ENCODE results near the gene CYP3A5. TPM values are rescaled to one million over a fixed set of nuclear protein-coding genes. Genes with fewer than 3 reads are reported as not detected.
A peak's percentile ranks its signal among the peaks of the same experiment; 100 is the strongest.

CYP3A5 gene
- total RNA-seq, 1 donor from 2014 or later, result 15.1 TPM

GRCh38 chr7:99685129-99685758 lies 5.4 kb upstream of the CYP3A5 start:
- no peak for DNase-seq
- Histone ChIP-seq H3K9me3 (no peaks in the 10 kb centered on the region), H3K27me3 (no peaks in the 10 kb centered on the region), H3K4me1 (no peaks in the 10 kb centered on the region), H3K36me3 (no peaks in the 10 kb centered on the region), H3K27ac (no peak overlapping the region), H3K4me3 (no peak overlapping the region)
- intact Hi-C loops (cut with DNase I), result no loop called here
- no peak for TF ChIP-seq CTCF (IDR thresholded peaks at IDR 0.05)
- no peak for ATAC-seq

DNA sequence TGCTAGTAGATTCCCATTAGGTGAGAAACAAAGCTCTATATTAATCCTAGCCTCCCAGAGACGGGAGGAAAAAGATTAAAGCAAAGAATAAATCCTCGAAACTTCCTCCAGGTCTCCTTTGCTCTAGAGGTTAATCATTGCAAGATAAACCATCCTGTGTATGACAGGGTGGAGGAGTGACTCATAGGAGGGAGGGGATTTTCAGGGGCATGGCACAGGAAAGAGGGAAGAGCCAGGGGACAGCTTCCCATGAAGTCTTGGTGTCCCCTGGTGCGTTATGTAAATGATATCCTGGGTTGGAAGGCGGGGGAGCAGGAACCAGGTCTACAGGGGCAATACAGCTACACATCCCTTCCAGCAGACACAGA lies 780 bp downstream of the CYP3A5 start:
- H3K4me3 ChIP-seq, result peak overlapping the region; percentile 40
- no peaks in the 10 kb centered on the region for H3K9me3 ChIP-seq
- DNase-seq (no peak), ATAC-seq (peak; percentile 66)
- no peaks in the 10 kb centered on the region for H3K27me3 ChIP-seq
- TF ChIP-seq CTCF (IDR thresholded peaks at IDR 0.05), result no peak
- no peaks in the 10 kb centered on the region for H3K36me3 ChIP-seq
- H3K4me1 ChIP-seq, result no peaks in the 10 kb centered on the region
- intact Hi-C loops (cut with DNase I), result no loop called here
- H3K27ac ChIP-seq, result no peak overlapping the region

DNA sequence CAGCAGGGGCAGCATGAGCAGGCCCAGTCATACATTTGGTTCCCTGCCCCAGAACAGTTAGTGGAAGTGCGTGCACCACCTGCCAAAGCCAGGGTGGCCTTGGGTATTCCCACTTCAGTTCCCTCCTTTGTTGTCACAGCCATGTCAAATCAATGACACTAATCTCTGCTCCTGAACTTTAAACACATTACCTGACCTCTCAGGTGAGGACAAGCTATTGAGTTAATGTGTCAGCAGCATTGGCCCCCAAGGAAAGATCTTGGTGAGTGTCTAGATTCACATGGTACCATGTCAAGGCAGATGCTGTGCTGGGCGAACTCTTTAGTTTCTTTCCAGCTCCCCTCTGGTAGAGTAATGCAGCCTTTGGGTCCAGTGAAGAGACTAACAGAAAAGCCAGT lies 2.1 kb downstream of the CYP3A5 start:
- DNase-seq (no peak), ATAC-seq (no peak)
- intact Hi-C loops (cut with DNase I), result no loop called here
- Histone ChIP-seq H3K36me3 (peaks cover 6% of the 10 kb centered on the region), H3K4me3 (no peak overlapping the region), H3K27ac (no peak overlapping the region), H3K4me1 (no peaks in the 10 kb centered on the region), H3K27me3 (no peaks in the 10 kb centered on the region), H3K9me3 (no peaks in the 10 kb centered on the region)
- no peak for TF ChIP-seq CTCF (IDR thresholded peaks at IDR 0.05)

DNA sequence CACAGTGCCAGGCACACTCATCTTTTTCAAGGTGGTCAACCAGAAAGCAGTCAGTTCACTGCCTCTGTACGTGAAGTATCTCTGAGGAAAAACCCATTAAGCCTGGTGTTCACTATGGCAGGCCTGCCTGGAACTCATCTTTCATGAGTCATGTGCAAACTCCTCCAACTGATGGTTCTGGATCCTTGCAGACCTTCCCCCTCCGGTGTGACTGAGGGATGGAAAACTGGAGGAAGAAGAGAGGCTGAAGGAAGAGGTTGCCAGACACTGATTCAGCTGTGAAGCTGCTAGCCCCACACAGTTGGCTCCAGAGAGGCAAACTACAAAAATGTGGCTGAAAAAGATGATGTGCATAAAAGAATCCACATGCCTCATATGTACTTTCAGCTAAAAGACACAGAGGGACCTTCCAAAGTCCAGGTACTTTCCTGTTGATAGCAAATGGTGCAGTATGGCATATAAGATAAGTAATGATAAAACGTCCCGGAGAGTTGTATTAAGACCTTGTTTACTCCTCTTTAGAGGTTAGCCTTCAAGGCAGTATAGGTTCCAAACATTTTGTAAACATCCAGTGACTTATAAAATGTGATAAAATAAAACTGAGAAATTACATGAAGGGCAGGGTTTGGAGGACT lies 2.7 kb downstream of the CYP3A5 start:
- no peak overlapping the region for H3K27ac ChIP-seq
- H3K27me3 ChIP-seq, result no peaks in the 10 kb centered on the region
- DNase-seq, result no peak
- H3K4me1 ChIP-seq, result no peaks in the 10 kb centered on the region
- H3K9me3 ChIP-seq, result no peaks in the 10 kb centered on the region
- ATAC-seq, result no peak
- intact Hi-C loops (cut with DNase I), result no loop called here
- no peak overlapping the region for H3K4me3 ChIP-seq
- H3K36me3 ChIP-seq, result peaks cover 9% of the 10 kb centered on the region
- no peak for TF ChIP-seq CTCF (IDR thresholded peaks at IDR 0.05)

DNA sequence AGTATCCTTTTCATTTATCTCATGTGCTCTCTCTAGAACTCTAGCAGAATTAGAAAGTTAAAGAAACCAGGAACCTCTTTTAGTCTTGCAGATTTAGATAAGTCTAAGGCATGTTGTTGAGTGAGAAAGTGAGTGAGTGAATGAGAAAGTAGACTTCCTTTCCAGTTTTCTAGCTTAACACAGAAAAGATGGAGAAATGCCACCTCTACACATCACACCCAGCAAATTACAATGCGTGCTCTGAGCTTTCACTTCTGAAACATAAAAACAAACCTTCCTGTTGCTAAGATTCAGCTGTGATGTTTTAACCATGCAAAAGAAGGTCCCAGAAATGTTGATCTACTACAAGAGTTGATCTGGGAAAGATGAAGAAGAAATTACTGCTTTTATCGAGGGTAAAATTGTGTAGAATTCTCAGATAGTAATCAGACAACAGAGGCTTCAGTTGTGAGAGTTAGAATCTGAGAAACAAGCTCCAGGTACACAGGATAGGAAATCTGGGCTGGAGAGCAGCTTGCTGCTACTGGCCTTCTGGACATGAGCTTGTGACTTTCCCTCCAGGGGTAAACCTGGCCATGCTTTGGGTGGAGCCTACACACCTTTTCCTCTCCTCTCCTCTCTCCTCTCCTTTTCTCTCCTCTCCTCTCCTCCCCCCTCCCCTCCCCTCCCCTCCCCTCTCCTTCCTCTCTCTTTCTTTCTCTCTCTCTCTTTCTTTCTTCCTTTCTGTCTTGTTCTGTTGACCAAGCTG lies 4.6 kb downstream of the CYP3A5 start:
- Histone ChIP-seq H3K9me3 (no peaks in the 10 kb centered on the region), H3K36me3 (peaks cover 9% of the 10 kb centered on the region), H3K27ac (no peak overlapping the region), H3K4me3 (no peak overlapping the region), H3K4me1 (no peaks in the 10 kb centered on the region), H3K27me3 (no peaks in the 10 kb centered on the region)
- DNase-seq (no peak), ATAC-seq (no peak)
- intact Hi-C loops (cut with DNase I), result no loop called here
- TF ChIP-seq CTCF (IDR thresholded peaks at IDR 0.05), result no peak
